Superior temporal gyrus (tissue), 1 donor: ENCODE data around the gene UBE2U.

Source experiments
- DNase-seq: peaks from one replicate; pipeline ENCODE4 v3.0.0-alpha.2; 2016; ENCODE audit errors: extremely low spot score

The UBE2U gene

DNA sequence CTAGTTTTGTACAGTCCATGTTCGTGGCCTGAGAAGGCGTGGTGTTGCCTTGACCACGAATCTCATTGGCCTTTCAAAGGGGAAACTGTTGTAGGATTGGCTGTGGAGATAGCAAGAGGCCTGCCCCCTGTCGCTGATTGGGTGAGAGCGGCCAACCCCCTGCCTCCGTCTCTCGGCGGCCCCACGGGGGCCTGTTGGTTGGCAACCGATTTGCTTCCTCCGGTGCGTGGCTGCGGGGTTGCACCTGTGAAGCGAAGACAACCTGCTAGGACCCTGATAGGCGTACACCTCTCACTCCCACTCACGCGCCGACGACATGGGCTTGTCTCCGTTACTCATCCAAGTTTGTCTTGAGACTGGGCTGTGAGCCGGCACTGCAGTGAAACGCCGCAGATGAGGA, at the start of gene UBE2U:
Gene UBE2U (plus strand): TSS at position 204 of the 400 bp plus-strand sequence. CDS start 428 bp downstream, outside the sequence.
- DNase-seq = no peak

GRCh38 chr1:64155278-64155677, 48.1 kb upstream of the UBE2U start:
- peak; percentile 84 for DNase-seq

- no peak for DNase-seq
Measured at GRCh38 chr1:64161357-64161941, 42.0 kb upstream of the UBE2U start.

DNA sequence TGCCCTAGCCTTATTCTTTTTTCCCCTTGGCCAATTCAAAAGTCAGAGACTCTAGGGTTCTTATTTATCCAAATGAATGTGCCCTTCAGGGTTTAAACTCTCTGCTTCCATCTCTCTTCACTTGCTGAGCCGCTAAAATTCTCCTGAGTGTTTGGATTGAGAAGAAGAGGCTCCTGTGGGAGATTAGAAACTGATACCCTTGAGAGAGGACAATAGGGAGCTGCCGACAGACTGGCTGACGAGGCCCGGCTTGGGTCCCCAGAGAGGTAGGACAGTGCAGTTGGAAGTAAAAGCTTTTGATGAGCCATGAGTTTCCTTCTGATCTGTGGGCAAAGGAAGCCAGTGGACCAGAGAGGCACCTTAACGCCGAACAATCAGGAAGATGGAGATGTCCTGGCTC, 41.3 kb upstream of the UBE2U start:
- DNase-seq = no peak

GRCh38 chr1:64162804-64163203, 40.6 kb upstream of the UBE2U start:
- DNase-seq = no peak

- DNase-seq = no peak
Measured at GRCh38 chr1:64163431-64163830, 40.0 kb upstream of the UBE2U start.

- peak; percentile 75 for DNase-seq
Measured at GRCh38 chr1:64163970-64164369, 39.5 kb upstream of the UBE2U start.

GRCh38 chr1:64166629-64167028, 36.8 kb upstream of the UBE2U start:
- no peak for DNase-seq

DNA sequence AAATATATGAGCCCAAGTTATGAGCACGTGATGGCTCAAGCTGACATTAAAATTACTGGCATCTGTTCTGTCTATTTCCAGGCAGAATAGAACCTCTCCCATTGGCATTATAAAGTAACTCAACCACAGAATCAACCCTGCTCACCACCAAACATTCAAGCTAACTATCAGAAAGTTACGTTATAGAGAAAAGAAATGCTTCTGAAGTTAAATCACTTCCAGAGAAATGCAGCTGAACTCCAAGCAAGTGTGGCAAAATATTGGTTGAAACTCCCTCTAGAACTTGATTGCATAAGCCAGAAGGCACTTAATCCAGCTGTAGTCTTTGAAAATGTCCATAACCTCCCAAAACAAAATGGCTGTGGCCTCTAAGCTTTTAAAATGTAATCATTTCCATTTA, 36.2 kb upstream of the UBE2U start:
- DNase-seq = no peak

DNA sequence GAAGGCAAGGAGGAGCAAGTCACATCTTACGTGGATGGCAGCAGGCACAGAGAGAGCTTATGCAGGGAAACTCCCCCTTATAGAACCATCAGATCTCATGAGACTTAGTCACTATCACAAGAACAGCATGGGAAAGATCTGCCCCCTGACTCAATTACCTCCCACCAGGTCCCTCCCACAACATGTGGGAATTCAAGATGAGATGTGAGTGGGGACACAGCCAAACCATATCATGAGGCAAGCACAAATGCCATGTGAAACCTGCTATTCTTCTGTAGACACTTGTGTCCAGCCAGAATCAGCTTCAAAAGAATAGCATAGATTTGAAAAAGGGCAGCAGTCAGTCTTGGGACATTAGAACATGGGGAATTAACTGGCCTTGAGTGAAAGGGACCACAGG, 32.2 kb upstream of the UBE2U start:
- no peak for DNase-seq

DNA sequence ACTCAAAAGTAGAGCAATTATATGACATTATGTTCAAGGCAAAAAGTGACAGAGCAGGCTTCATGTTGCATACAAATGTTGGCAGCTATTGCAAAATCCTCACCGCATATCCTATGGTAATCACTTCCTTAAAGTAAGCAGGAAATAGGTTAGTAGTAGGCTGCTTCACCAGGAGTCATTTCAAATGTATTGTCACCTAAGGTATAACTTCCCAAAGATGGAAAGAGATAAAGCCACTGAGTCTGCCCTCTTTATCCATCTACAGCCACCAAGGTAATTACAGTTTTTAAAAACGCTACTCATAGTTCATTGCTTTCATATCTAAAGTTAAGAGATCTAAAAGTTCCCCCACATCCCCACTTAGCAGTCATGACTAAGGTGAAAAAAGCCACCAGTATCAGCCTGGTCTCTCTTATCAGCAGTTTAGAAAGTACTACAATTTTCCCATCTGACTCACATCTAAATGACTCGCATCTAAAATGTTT, 31.6 kb upstream of the UBE2U start:
- DNase-seq = no peak

DNA sequence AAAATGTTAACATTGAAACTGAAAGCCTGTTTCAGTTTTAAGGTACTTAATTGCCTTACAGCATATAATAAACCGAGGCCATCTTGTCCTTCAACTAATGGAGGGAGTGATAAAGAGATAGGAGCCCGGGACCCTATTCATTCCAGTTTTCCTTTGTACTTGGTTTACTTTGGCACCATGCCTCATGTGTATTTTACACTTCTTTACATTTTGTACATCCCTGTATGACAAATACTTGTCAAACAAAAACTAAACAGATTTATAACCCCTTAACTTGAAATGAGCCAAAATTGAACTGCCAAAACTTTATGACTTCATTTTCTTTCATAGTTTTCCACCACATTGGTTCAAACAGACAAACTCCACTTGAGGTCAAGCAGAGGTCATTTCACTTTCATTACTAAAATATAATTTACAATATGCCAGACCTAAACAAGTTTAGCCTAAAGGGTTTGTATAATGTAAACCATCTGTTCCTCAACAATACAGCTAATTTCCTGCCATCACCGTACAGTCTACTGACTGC, 30.9 kb upstream of the UBE2U start:
- no peak for DNase-seq

- DNase-seq = no peak
Measured at GRCh38 chr1:64173336-64173940, 30.0 kb upstream of the UBE2U start.

DNA sequence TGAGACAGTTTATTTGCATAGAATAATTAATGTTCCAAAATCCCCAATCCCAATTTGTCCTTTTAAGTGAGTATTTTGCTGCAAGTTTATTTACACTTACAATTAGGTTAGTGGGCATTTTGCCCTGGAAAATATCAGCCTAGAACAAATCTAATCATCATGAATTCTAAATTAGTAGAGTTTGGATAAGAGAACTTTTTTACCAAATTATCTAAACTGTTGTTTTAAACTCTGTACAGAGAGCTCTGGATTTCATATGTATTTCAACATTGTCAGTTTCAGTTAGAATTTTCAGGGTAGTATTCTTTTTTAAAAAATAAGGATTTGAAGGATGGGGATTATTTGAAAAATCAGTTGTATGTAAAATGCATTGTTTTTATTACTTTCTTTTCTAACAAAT, 27.8 kb upstream of the UBE2U start:
- no peak for DNase-seq

DNA sequence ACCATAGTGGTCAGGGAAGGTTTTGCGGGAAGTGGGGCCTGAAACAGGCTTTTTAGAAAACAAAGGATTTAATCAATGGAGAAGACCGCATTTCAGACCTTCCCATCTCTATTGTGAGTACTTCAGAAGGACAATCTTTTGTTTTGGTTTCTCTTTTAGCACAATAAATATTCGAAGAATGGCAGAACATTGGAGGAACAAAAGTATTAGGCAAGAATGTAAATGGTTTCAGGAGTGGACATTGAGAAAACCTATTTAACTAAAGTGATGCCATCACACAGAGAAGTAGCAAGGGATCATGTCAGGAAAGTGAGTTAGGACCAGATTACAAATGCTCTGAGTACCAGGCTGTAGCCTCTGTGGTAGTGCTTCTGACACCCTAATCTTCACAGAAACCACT, 26.8 kb upstream of the UBE2U start:
- DNase-seq = no peak

DNA sequence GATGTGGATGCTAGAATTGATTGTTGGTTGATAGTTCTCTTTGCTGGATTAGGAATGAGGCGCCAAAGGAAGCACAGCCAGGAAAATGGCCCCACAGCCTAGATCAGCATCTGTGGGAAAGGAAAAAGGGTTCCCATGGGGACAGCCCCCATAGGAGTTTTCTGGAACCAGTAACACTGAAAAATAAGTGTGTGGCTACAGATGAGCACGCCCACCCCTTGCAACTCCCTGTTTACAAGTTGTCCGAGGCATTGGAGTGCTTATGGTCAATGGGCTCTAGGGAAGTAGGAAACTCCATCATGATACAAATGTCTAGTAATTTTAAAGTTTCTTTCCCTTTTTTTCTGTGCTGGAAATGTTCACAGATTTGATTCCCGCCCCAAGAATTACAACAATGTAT, 23.8 kb upstream of the UBE2U start:
- DNase-seq = no peak

GRCh38 chr1:64182207-64182606, 21.2 kb upstream of the UBE2U start:
- no peak for DNase-seq

DNA sequence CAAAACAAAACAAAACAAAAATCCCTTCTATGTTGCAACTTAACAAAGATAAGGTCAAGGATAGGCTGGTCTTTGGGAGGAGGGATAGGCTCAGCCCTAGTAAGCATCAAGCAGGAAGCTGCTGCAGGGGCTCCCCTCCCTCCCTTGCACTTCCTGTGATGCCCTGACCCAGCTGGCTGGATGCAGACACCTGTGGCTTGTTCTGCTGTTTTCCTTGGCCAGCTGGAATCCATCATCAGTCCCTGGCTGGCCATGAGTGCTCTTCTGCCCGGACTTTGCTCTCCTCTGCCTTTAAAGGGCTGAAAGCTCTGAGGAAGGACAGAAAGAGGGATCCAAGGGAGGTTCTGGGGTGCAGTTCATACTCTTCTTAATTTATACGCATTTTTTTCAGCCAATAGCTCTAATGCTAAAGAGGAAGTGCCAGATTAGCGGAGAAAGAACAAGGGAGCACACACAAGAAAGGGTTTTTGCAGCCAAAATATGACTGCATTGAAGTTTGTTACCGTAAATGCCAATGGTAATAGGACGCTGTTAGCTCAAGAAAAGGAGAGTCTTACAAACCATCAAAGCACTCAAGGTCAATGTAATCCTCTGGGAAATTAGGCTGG, 19.9 kb upstream of the UBE2U start:
- DNase-seq = no peak

GRCh38 chr1:64184003-64184440, 19.4 kb upstream of the UBE2U start:
- no peak for DNase-seq

- DNase-seq = no peak
Measured at GRCh38 chr1:64186138-64186897, 17.1 kb upstream of the UBE2U start.

DNA sequence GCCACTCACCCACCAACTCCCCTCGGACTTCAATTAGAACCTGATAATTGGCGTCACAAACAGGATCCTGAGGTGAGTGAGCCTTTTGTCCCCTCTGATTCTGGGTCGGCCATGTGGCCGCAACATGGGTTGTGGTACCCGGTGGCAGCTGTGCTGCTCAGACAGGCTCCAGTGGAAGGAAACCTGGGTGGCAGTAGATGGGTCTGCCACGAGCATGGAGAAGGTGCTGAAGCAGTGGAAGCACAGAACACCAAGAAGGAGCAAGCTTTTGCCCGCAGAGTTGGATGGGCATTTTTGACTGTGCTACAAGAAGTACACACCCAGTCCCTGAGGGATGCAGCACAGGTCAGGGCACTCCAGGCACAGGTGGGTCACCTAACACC, 16.5 kb upstream of the UBE2U start:
- no peak for DNase-seq

DNA sequence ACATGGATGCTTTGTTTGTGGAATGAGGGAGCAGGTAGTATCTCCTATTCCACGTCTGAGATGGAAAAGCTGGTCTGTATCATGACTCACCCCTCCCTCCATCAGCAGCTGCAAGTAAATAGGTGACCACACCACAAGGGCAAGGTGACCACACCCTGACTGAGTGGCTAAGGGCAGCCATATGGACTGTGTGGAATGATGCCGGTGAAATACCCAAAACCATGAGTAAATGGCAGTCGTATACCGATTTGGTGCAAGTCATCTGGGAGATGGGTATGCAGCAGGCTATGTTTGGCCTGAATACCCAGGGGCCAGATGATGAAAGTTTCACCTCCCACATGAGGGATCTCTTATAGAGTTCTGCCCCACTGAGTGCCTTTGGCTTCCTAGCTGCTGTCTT, 15.8 kb upstream of the UBE2U start:
- no peak for DNase-seq
